HepG2 (cell line): ENCODE results near the gene SYT15B. TPM values are rescaled to one million over a fixed set of nuclear protein-coding genes. Genes with fewer than 3 reads are reported as not detected.
A peak's percentile ranks its signal among the peaks of the same experiment; 100 is the strongest.
"Not testable (repeated sequence)": the region's sequence is repeated elsewhere in the genome, so short reads cannot be mapped to it uniquely, and the experiment has no call there.

Experiments
- ATAC-seq: fragments of 200-7000 bp; cut with Tn5 transposase; 3 replicates; pipeline ENCODE4 v1.9.1; 2020; ENCODE audit warnings: mild to moderate bottlenecking, moderate library complexity
- BruUV-seq: library from RNA; stranded (reverse); fragments of 400-500 nt; replicated peaks from 2 replicates; lab custom pipeline; 2021; lab: Mats Ljungman, UMichigan
- CTCF ChIA-PET: fragments of 300-600 bp; formaldehyde crosslinking; extraction: SDS; loops from one replicate; lab custom pipeline; 2021; ENCODE audit warnings: low total read pairs, inconsistent platforms, low intra/inter-chr PET ratio; lab: Yijun Ruan, JAX
- POLR2A ChIA-PET: fragments of 350-600 bp; sonication (Branson Sonifier 250); formaldehyde crosslinking; loops from one replicate; lab custom pipeline; 2020; ENCODE audit warnings: antibody characterized with exemption, inconsistent platforms; lab: Yijun Ruan, JAX
- DNase-seq: peaks from one replicate; pipeline ENCODE4 v3.0.0-alpha.2; 2015; ENCODE audit warnings: low spot score
- FAIRE-seq: peaks from 3 replicates; lab custom pipeline; 2011; peaks lifted over from hg19 to GRCh38; lab: Jason Lieb, UNC
- H2AFZ ChIP-seq: one replicate; pipeline ENCODE4 v1.6.1; 2011; ENCODE audit warnings: low read length, inconsistent platforms
- H3K27ac ChIP-seq: fragments of 300-600 bp; 3 replicates; pipeline ENCODE4 v1.8.0; 2011; ENCODE audit warnings: mixed run types, mild to moderate bottlenecking, mixed read lengths, low read length, inconsistent platforms; ENCODE audit not compliant: insufficient read depth; ENCODE audit errors: extremely low read length
- H3K27me3 ChIP-seq, 2 experiments: fragments of 200-600 bp in 1 of 2; 2 replicates in 1 of 2; 3 replicates in 1 of 2; pipeline versions ENCODE4 v1.6.0 to v1.8.0; 2011; ENCODE audit warnings: low read length in 2 of 2, mild to moderate bottlenecking in 2 of 2, moderate library complexity in 2 of 2, inconsistent platforms in 1 of 2; ENCODE audit not compliant: insufficient read depth in 2 of 2, control insufficient read depth in 1 of 2
- H3K36me3 ChIP-seq, 2 experiments: fragments of 200-600 bp in 1 of 2; replicated peaks in 1 of 2; 2 replicates in 1 of 2; 3 replicates in 1 of 2; pipeline versions ENCODE4 v1.5.1 to v1.8.0; 2011; ENCODE audit warnings: low read length in 2 of 2, inconsistent platforms in 1 of 2; ENCODE audit not compliant: insufficient read depth in 2 of 2, control insufficient read depth in 1 of 2
- H3K4me1 ChIP-seq: 2 replicates; pipeline ENCODE4 v1.5.1; 2012; ENCODE audit warnings: low read length, inconsistent platforms; ENCODE audit not compliant: insufficient read depth
- H3K4me2 ChIP-seq: 2 replicates; pipeline ENCODE4 v1.6.0; 2011; ENCODE audit warnings: low read depth, low read length, inconsistent platforms
- H3K4me3 ChIP-seq, 3 experiments: fragments of 200-600 bp in 1 of 3; sonication (generic), shearing (Covaris generic) in 1 of 3; replicated peaks in 1 of 3; 2 replicates each; pipeline ENCODE4 v1.5.1; 2011 to 2016; ENCODE audit warnings: low read length in 3 of 3, inconsistent platforms in 2 of 3, low read depth in 2 of 3, mild to moderate bottlenecking in 2 of 3, control low read depth in 1 of 3, mixed read lengths in 1 of 3; ENCODE audit not compliant: insufficient read depth in 1 of 3
- H3K79me2 ChIP-seq: one replicate; pipeline ENCODE4 v1.6.1; 2011; ENCODE audit warnings: low read length, inconsistent platforms; ENCODE audit not compliant: insufficient read depth
- H3K9ac ChIP-seq: 2 replicates; pipeline ENCODE4 v1.6.0; 2011; ENCODE audit warnings: mild to moderate bottlenecking, low read depth, low read length, inconsistent platforms; ENCODE audit not compliant: insufficient read depth
- H3K9me3 ChIP-seq: 2 replicates; pipeline ENCODE4 v1.5.1; 2012; ENCODE audit warnings: mild to moderate bottlenecking, low read length
- H4K20me1 ChIP-seq: 2 replicates; pipeline ENCODE4 v1.6.0; 2011; ENCODE audit warnings: inconsistent platforms, mild to moderate bottlenecking, low read length, moderate library complexity; ENCODE audit not compliant: insufficient read depth
- WGBS: methylation state at CpG from one replicate; pipeline ENCODE4 v1.1.6; 2017; ENCODE audit warnings: low lambda C conversion rate; 5-methylcytosine and 5-hydroxymethylcytosine counted together
- in situ Hi-C: cut with HindIII; loops from 2 replicates; pipeline ENCODE4 v1.10.0; 2017; ENCODE audit warnings: low pct_unique_long_range_greater_than_20kb; ENCODE audit not compliant: extremely low pct_ligation_motif_present
- intact Hi-C: fragments of 100-400 bp; cut with micrococcal nuclease; formaldehyde crosslinking; loops from one replicate; pipeline ENCODE4 v1.10.0; 2022; ENCODE audit not compliant: unreplicated experiment
- polyA plus RNA-seq, 8 experiments: library from polyadenylated mRNA; depleted of rRNA in 3 of 8; stranded (reverse) in 7 of 8; unstranded in 1 of 8; fragments of >200 nt; fragmentation: Illumina TruSeq in 4 of 8; extraction: Trizol in 4 of 8; gene quantifications; 2 replicates each; pipeline versions ENCODE4 v1.2.1 to v1.2.3, GENCODE V29; 2011 to 2016; ENCODE audit warnings: low read depth in 4 of 8, missing spikeins in 1 of 8, mixed read lengths in 1 of 8; ENCODE audit not compliant: insufficient read depth in 1 of 8
- total RNA-seq, 5 experiments: library from RNA; depleted of rRNA; stranded (reverse); fragments of >200 nt; fragmentation: Illumina TruSeq; extraction: Trizol; gene quantifications; 2 replicates each; pipeline ENCODE4 v1.2.3, GENCODE V29; 2016; ENCODE audit warnings: low read depth in 1 of 5

SYT15B gene
- total and polyA plus RNA-seq, 2 of the 13 experiments (the other 11 are each of a cell fraction or from before 2014, with no cell fraction given): not detected

- ATAC-seq, H3K4me2 ChIP-seq, H3K27ac ChIP-seq, H4K20me1 ChIP-seq, BruUV-seq, H3K79me2 ChIP-seq, POLR2A ChIA-PET, in situ Hi-C loops, H3K4me1 ChIP-seq, H3K27me3 ChIP-seq, DNase-seq, CTCF ChIA-PET, H2AFZ ChIP-seq, H3K36me3 ChIP-seq, H3K4me3 ChIP-seq, FAIRE-seq, H3K9me3 ChIP-seq, H3K9ac ChIP-seq, intact Hi-C loops: not testable (repeated sequence)
- 95% methylated on average over 3 of the region's 3 CpGs for WGBS
Measured at GRCh38 chr10:47753176-47753575, 10.2 kb downstream of the SYT15B start.

- WGBS: no CpG with 5 or more reads among the region's 3 CpGs
- H3K4me3 ChIP-seq, in situ Hi-C loops, DNase-seq, H3K79me2 ChIP-seq, H2AFZ ChIP-seq, H4K20me1 ChIP-seq, CTCF ChIA-PET, H3K36me3 ChIP-seq, H3K9ac ChIP-seq, ATAC-seq, FAIRE-seq, H3K27me3 ChIP-seq, POLR2A ChIA-PET, H3K4me2 ChIP-seq, H3K9me3 ChIP-seq, H3K4me1 ChIP-seq, H3K27ac ChIP-seq, intact Hi-C loops: not testable (repeated sequence)
- BruUV-seq: TSS peak; percentile 34
Measured at GRCh38 chr10:47751821-47752220, 11.6 kb downstream of the SYT15B start.

- no CpG with 5 or more reads among the region's 8 CpGs for WGBS
- FAIRE-seq, H3K4me3 ChIP-seq, H3K36me3 ChIP-seq, H3K4me2 ChIP-seq, intact Hi-C loops, H3K9me3 ChIP-seq, H2AFZ ChIP-seq, in situ Hi-C loops, H3K79me2 ChIP-seq, CTCF ChIA-PET, BruUV-seq, DNase-seq, H3K27me3 ChIP-seq, H3K4me1 ChIP-seq, H4K20me1 ChIP-seq, POLR2A ChIA-PET, ATAC-seq, H3K9ac ChIP-seq, H3K27ac ChIP-seq: not testable (repeated sequence)
Measured at GRCh38 chr10:47750360-47750759, 13.0 kb downstream of the SYT15B start.

- DNase-seq, H2AFZ ChIP-seq, H3K9ac ChIP-seq, BruUV-seq, H3K27me3 ChIP-seq, H4K20me1 ChIP-seq, in situ Hi-C loops, ATAC-seq, H3K36me3 ChIP-seq, intact Hi-C loops, FAIRE-seq, H3K4me1 ChIP-seq, H3K79me2 ChIP-seq, H3K4me2 ChIP-seq, H3K27ac ChIP-seq, H3K4me3 ChIP-seq, POLR2A ChIA-PET, CTCF ChIA-PET, H3K9me3 ChIP-seq: not testable (repeated sequence)
- WGBS: 100% methylated on average over 3 of the region's 4 CpGs
Measured at GRCh38 chr10:47746780-47747376, 16.5 kb downstream of the SYT15B start.
